Measurements from ENCODE around the gene PET100.

DNA sequence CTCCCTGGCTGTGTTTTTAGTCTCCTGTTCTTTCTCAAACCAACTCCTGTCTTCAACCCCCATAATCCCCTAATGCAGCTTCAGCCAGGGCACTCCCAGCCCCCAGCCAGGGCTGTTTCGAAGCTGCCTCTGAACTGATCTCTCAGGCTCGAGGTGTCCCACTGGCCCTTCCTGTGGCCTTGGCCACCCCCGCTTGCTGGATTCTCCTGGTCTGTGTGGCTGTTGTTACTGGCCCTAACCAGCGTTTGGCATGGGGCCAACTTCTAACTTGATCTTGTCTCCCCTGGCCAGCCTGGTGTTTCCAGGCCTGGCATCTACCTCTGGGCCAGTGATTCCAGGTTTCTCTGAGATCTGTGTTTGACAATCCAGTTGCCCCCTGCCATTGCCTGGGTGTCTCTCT lies 11.2 kb upstream of the PET100 start:
- TF ChIP-seq EZH2 (IDR thresholded peaks at IDR 0.05; ENCODE audit: borderline replicate concordance, low read length), result no peak
- TF ChIP-seq, protein P1, sequence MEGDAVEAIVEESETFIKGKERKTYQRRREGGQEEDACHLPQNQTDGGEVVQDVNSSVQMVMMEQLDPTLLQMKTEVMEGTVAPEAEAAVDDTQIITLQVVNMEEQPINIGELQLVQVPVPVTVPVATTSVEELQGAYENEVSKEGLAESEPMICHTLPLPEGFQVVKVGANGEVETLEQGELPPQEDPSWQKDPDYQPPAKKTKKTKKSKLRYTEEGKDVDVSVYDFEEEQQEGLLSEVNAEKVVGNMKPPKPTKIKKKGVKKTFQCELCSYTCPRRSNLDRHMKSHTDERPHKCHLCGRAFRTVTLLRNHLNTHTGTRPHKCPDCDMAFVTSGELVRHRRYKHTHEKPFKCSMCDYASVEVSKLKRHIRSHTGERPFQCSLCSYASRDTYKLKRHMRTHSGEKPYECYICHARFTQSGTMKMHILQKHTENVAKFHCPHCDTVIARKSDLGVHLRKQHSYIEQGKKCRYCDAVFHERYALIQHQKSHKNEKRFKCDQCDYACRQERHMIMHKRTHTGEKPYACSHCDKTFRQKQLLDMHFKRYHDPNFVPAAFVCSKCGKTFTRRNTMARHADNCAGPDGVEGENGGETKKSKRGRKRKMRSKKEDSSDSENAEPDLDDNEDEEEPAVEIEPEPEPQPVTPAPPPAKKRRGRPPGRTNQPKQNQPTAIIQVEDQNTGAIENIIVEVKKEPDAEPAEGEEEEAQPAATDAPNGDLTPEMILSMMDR (IDR thresholded peaks at IDR 0.05; ENCODE audit: low read length), result no peak

Data from OCI-LY1 (cell line).